Chondrocyte (in vitro differentiated cells): ENCODE measurements around the gene MEIKIN. TPM values are rescaled to one million over a fixed set of nuclear protein-coding genes. Genes with fewer than 3 reads are reported as not detected.

Experiments
- DNase-seq: peaks from one replicate; pipeline ENCODE4 v3.0.0; 2021; ENCODE audit warnings: mixed read lengths, low spot score
- H3K27ac Mint-ChIP-seq: one replicate; pipeline ENCODE4 v1.8.0; 2021; ENCODE audit warnings: mild to moderate bottlenecking, moderate library complexity, mixed read lengths; ENCODE audit not compliant: unreplicated experiment
- H3K27me3 Mint-ChIP-seq: 2 replicates; pipeline ENCODE4 v1.8.0; 2021; ENCODE audit warnings: low read depth, mixed read lengths
- H3K36me3 Mint-ChIP-seq: 2 replicates; pipeline ENCODE4 v1.8.0; 2021; ENCODE audit warnings: low read depth, mixed read lengths
- H3K4me1 Mint-ChIP-seq: 2 replicates; pipeline ENCODE4 v1.8.0; 2021; ENCODE audit warnings: low read depth, mild to moderate bottlenecking, mixed read lengths
- H3K4me3 Mint-ChIP-seq: one replicate; pipeline ENCODE4 v1.8.0; 2021; ENCODE audit warnings: mild to moderate bottlenecking, moderate library complexity, mixed read lengths; ENCODE audit not compliant: unreplicated experiment
- H3K9me3 Mint-ChIP-seq: 2 replicates; pipeline ENCODE4 v1.8.0; 2021; ENCODE audit warnings: low read depth, mixed read lengths
- total RNA-seq: library from RNA; stranded (reverse); gene quantifications from 3 replicates; pipeline ENCODE4 v1.2.1, GENCODE V29; 2021
- TF ChIP-seq, protein P1 (sequence below): fragments of 200-600 bp; sonication (generic); IDR thresholded peaks from 2 replicates; pipeline ENCODE4 v1.5.0; 2021; ENCODE audit warnings: antibody characterized with exemption, mild to moderate bottlenecking, moderate library complexity

MEIKIN gene
- total RNA-seq, 1 donor from 2014 or later: not detected

GRCh38 chr5:131947445-131947844 is 2.0 kb upstream of the MEIKIN start:
- Mint-ChIP-seq H3K4me3 (no peak overlapping the region), H3K27me3 (peaks cover 9% of the 10 kb centered on the region), H3K36me3 (no peaks in the 10 kb centered on the region), H3K27ac (no peak overlapping the region), H3K9me3 (no peaks in the 10 kb centered on the region), H3K4me1 (no peaks in the 10 kb centered on the region)
- no peak for DNase-seq
- TF ChIP-seq, protein P1, sequence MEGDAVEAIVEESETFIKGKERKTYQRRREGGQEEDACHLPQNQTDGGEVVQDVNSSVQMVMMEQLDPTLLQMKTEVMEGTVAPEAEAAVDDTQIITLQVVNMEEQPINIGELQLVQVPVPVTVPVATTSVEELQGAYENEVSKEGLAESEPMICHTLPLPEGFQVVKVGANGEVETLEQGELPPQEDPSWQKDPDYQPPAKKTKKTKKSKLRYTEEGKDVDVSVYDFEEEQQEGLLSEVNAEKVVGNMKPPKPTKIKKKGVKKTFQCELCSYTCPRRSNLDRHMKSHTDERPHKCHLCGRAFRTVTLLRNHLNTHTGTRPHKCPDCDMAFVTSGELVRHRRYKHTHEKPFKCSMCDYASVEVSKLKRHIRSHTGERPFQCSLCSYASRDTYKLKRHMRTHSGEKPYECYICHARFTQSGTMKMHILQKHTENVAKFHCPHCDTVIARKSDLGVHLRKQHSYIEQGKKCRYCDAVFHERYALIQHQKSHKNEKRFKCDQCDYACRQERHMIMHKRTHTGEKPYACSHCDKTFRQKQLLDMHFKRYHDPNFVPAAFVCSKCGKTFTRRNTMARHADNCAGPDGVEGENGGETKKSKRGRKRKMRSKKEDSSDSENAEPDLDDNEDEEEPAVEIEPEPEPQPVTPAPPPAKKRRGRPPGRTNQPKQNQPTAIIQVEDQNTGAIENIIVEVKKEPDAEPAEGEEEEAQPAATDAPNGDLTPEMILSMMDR: no peak

DNA sequence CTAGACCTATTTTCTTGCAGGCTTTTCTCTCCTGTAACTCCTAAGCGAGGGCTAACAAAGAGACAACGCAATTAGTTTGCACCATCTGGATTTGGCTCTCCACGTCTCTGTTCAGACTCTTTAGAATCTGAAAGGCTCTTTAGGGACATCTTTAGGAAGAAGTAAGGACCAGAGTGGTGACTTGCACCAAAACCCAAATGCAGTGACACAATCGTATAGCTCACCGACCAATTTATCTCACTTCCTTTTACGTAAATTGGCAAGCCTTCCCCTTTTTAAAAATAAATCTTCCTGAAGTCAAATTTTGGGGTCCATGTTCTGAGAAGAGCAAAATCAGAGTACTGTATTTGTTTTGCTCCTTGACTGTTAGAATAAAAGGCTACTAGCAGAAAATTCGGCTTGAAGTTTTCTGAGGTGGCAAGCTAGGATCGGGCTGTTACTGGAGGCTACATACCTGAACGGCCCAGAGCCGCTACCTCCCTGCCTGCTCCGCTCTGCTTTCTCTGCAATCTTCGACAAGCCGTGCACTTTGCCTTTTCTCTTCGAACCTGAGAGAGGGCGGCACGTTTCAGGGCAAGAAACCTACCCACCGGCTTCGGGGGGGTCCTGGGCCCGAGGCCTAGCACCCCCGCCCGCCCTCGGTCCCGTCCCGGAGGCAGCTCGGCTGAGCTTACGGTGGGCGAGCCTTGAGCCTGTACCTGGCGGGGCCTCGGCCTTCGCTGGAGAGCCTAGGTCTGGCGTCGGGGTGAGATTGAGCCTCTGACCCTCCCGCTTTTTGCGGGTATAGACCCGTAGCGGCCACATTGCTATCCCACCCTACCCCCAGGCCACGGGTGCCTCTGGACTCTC is 537 bp downstream of the MEIKIN start:
- Mint-ChIP-seq H3K36me3 (no peaks in the 10 kb centered on the region), H3K27me3 (peaks cover 21% of the 10 kb centered on the region), H3K9me3 (no peaks in the 10 kb centered on the region), H3K4me3 (no peak overlapping the region), H3K27ac (no peak overlapping the region), H3K4me1 (no peaks in the 10 kb centered on the region)
- no peak for DNase-seq
- TF ChIP-seq, protein P1: no peak

- no peak overlapping the region for H3K4me3 Mint-ChIP-seq
- peaks cover 19% of the 10 kb centered on the region for H3K27me3 Mint-ChIP-seq
- TF ChIP-seq, protein P1: no peak
- DNase-seq: no peak
- no peaks in the 10 kb centered on the region for H3K4me1 Mint-ChIP-seq
- no peaks in the 10 kb centered on the region for H3K9me3 Mint-ChIP-seq
- no peaks in the 10 kb centered on the region for H3K36me3 Mint-ChIP-seq
- no peak overlapping the region for H3K27ac Mint-ChIP-seq
These were observed 1.5 kb downstream of the MEIKIN start for GRCh38 chr5:131943916-131944315.

DNA sequence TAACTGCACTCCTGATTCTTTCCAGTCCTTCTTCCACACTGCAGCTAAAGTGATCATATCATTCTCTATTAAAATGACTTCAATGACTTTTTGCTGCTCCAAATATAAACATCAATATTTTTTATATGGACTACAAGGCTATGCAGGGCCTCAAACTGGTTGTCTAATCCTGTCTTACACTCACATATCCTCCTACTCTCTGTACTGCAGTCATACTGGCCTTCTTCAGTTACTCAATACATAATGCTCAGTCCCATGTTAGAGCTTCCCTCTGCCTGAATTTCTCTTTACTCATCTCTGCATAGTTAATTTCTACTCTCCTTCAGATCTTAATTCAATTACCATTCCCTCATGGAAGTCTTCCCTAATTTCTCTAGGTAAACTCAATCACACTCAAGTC is 3.4 kb downstream of the MEIKIN start:
- H3K27ac Mint-ChIP-seq: no peak overlapping the region
- H3K9me3 Mint-ChIP-seq: no peaks in the 10 kb centered on the region
- no peaks in the 10 kb centered on the region for H3K4me1 Mint-ChIP-seq
- H3K36me3 Mint-ChIP-seq: no peaks in the 10 kb centered on the region
- H3K4me3 Mint-ChIP-seq: no peak overlapping the region
- H3K27me3 Mint-ChIP-seq: peaks cover 15% of the 10 kb centered on the region
- DNase-seq: no peak
- TF ChIP-seq, protein P1: no peak

GRCh38 chr5:131939690-131940345 is 5.6 kb downstream of the MEIKIN start:
- no peak for DNase-seq
- no peak overlapping the region for H3K27ac Mint-ChIP-seq
- TF ChIP-seq, protein P1: no peak
- no peaks in the 10 kb centered on the region for H3K4me1 Mint-ChIP-seq
- H3K36me3 Mint-ChIP-seq: no peaks in the 10 kb centered on the region
- peaks cover 24% of the 10 kb centered on the region for H3K27me3 Mint-ChIP-seq
- no peaks in the 10 kb centered on the region for H3K9me3 Mint-ChIP-seq
- H3K4me3 Mint-ChIP-seq: no peak overlapping the region
